GM12873 (cell line): ENCODE measurements around the gene ZNF816.

Experiments used
- TF ChIP-seq, protein P1 (sequence below): IDR thresholded peaks from 2 replicates; pipeline ENCODE4 v1.5.1; 2012; ENCODE audit warnings: low read depth, mild to moderate bottlenecking, moderate library complexity, low read length, control low read depth; ENCODE audit not compliant: insufficient read depth; ENCODE audit errors: missing control alignments

ZNF816 gene

DNA sequence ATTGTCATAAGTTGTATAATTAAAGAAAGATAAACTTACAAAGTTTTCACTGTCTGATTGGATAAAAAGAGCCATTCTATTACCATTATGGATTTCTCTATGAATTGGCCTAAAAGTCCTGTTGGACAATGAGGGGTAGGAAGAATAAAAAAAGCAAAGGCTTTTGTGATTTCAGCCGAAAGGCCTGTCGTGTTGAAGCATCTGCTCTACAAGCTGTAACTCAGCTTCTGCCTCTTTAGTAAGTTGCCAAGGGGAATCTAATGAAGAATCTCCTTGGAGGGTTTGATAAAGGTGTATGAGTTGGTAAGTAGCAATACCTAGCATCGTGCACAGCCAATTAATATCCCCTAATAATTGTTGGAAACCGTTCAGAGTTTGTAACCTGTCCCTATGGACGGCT, 25.8 kb upstream of the ZNF816 start:
- TF ChIP-seq, protein P1, sequence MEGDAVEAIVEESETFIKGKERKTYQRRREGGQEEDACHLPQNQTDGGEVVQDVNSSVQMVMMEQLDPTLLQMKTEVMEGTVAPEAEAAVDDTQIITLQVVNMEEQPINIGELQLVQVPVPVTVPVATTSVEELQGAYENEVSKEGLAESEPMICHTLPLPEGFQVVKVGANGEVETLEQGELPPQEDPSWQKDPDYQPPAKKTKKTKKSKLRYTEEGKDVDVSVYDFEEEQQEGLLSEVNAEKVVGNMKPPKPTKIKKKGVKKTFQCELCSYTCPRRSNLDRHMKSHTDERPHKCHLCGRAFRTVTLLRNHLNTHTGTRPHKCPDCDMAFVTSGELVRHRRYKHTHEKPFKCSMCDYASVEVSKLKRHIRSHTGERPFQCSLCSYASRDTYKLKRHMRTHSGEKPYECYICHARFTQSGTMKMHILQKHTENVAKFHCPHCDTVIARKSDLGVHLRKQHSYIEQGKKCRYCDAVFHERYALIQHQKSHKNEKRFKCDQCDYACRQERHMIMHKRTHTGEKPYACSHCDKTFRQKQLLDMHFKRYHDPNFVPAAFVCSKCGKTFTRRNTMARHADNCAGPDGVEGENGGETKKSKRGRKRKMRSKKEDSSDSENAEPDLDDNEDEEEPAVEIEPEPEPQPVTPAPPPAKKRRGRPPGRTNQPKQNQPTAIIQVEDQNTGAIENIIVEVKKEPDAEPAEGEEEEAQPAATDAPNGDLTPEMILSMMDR, result no peak

DNA sequence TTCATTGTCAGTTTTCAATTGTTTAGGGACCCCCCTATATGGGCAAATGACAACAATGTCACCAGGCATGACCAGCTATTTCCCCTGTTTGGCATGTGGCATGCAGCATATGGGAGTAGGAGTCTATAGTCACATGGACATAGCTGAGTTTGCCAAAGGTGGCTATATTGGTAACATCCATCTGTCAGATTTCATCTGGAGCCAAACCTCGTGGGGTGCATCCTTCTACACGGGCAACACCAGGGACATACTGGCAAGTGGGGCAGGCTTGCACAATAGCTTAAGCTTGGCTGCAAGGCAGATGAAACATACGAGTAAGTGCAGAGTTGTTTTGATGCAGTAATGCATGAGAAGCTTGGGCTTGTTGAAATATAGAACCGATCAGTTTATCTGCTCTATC, 24.5 kb upstream of the ZNF816 start:
- TF ChIP-seq, protein P1, result no peak

DNA sequence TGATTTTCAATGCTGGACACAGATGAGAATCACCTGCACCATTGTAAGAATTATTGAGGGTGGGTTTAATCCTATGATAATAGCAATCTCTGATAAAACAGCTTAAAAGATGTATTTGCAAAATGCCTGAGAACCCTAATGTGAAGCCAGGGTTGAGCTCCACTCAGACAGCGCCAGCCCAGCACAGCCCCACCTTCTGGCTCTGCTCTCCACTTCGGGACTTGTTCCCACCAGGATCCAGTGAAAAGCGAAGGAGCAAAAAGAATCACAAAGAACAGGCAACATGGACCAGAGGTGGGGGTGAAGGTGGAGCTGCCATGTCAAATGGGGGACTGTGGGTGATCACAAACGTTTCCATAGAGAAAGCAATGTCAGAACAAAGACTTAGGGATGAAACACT, 18.6 kb upstream of the ZNF816 start:
- TF ChIP-seq, protein P1, result no peak

DNA sequence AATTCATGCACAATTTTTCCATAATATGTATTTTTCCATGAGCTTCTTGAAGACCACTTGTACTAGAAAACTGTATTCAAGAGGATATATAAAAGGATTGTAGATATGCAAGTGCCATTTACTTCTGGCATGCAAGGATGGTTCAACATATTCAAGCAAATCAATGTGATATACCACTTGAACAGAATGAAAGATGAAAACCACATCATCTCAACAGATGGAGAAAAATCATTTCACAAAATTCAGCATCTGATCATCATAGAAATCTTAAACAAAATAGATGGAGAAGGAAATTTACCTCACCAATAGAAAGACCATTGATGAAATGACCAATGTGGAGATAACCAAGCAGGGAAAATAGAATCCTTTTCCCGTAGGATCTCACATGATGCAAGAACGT, 5.1 kb upstream of the ZNF816 start:
- TF ChIP-seq, protein P1, result no peak

DNA sequence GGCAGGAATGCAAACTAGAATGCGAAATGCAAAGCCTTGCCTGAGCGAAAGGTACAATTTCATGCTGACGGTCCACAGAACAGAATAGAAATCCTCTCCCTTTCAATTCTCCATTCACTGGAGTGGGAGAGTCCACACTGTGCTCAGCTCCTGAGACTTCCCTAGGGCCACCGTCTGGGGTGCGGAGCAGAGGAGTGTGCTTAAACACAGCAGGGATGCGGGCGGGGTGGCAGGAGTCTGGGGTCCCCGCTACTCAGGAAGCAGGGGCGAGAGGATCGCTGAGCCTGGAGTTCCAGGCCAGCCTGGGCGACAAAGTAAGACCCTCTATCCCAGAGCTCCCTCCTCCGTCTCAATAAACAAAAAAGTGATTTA, 552 bp upstream of the ZNF816 start:
- TF ChIP-seq, protein P1, result no peak

DNA sequence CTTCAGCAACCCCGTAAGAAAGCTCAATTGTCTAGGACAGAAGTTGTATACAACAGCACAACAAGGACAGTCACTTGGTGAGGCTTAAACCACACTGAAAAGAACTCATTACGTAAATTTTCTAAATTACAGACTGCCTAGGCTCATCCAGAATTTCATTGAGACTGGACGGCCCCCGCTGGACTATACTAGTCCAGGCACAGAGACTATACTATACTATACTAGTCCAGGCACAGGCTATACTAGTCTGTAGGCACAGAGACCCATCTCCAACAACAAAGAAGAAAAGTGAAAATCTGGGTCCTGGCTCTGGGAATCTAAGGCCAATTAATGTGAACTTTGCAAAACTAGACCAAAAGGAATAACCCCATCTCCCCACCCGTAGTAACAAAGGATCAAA, 700 bp downstream of the ZNF816 start:
- TF ChIP-seq, protein P1, result no peak

DNA sequence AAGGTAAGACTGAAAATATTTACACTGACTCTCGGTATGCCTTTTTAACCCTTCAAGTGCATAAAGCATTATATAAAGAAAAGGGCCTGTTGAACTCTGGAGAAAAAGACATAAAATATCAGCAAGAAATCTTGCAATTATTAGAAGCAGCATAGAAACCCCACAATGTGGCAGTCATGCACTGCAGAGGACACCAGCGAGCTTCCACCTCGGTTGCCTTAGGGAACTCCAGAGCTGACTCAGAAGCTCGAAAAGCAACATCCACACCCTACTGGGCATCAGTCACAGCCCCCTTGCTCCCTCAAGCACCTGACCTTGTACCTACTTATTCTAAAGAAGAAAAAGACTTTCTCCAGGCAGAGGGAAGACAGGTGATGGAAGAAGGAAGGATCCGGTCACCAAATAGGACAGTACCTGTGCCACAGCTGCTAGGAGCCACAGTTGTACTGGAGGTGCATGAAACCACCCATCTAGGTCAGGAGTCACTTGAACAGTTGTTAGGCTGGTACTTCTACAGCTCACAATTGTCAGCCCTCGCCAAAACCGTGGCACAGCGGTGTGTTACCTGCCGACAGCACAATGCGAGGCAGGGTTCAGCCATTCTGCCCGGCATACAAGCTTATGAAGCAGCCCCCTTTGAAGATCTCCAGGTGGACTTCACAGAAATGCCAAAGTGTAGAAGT, 2.9 kb downstream of the ZNF816 start:
- TF ChIP-seq, protein P1, result no peak
